Erythroblast (primary cell): Measurements from ENCODE around the gene KAT6B.

Experiments used
- GATA1 ChIP-seq: IDR thresholded peaks from 2 replicates; pipeline ENCODE4 v1.6.1; 2011; ENCODE audit warnings: low read depth, mild to moderate bottlenecking, control low read depth, low read length, moderate library complexity
- POLR2A ChIP-seq: IDR thresholded peaks from 2 replicates; pipeline ENCODE4 v1.6.1; 2011; ENCODE audit warnings: mild to moderate bottlenecking, low read length

DNA sequence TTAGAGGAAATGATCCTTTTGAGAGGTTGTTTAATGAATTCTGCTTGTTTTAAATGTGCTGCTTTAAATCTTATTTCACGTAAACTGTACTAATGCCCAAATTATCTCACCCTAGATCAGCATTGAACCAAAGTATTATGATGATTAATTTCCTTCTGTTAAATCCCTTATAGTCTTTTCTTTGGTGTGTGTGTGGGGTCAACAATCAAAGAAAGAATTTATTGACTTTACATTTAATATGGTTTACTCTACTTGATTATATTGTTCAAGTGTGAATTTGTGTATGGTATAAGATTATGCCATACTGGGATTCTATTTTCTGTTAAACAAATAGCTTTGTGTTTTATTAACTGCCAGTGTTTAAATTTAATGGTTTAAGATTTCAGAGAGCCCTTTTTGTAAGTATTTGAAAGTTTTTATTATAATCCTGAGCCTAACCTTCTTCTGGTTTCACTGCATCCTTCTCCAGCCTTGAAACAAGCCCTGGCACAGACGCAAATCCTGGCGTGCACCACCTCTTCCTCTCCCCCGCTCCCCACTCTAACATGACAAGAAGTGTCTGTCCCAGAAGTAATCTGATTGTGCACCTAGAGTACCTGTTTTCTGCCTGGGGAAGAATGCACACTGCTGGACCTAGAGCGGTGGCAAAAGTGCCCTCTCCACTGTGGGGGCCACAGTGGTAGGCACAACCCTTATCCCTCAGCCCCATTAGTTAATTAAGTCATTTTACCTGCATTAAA is 70.6 kb downstream of the KAT6B start:
- no peak for TF ChIP-seq POLR2A
- TF ChIP-seq GATA1, result no peak
